NB4 (cell line): Measurements from ENCODE around the gene FAM174A.

Experiments
- POLR2A ChIP-seq: IDR thresholded peaks from 2 replicates; pipeline ENCODE4 v1.6.1; 2011; ENCODE audit warnings: mild to moderate bottlenecking; ENCODE audit not compliant: insufficient read length; ENCODE audit errors: extremely low read depth
- TF ChIP-seq, protein P1 (sequence below): IDR thresholded peaks from one replicate; pipeline ENCODE4 v1.5.1; 2012; ENCODE audit warnings: low read depth, low read length

DNA sequence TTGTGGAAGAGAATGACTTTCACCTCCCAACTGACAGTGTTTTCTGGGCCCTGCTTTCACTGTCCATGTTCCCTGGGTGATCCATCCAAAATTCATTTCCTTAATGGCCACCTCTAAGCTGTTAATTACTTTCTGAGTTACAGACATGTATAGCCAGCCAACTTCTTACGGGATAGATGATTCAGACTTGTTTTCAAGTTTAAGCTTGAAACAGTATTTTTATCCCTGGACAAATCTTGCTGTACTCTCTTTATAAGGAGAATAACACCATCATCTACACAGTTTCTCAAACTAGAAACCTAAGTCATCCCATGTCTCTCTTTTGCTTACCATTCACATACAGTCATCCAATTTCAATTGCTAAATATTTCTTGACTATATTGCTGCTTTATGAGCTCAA lies 6.9 kb downstream of the FAM174A start:
- TF ChIP-seq, protein P1, sequence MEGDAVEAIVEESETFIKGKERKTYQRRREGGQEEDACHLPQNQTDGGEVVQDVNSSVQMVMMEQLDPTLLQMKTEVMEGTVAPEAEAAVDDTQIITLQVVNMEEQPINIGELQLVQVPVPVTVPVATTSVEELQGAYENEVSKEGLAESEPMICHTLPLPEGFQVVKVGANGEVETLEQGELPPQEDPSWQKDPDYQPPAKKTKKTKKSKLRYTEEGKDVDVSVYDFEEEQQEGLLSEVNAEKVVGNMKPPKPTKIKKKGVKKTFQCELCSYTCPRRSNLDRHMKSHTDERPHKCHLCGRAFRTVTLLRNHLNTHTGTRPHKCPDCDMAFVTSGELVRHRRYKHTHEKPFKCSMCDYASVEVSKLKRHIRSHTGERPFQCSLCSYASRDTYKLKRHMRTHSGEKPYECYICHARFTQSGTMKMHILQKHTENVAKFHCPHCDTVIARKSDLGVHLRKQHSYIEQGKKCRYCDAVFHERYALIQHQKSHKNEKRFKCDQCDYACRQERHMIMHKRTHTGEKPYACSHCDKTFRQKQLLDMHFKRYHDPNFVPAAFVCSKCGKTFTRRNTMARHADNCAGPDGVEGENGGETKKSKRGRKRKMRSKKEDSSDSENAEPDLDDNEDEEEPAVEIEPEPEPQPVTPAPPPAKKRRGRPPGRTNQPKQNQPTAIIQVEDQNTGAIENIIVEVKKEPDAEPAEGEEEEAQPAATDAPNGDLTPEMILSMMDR, result no peak
- no peak for TF ChIP-seq POLR2A
